Astrocyte of the cerebellum (primary cell): ENCODE results near the gene KCNK2.

Experiments
- DNase-seq: peaks from one replicate; pipeline ENCODE4 v3.0.0-alpha.2; 2011; ENCODE audit warnings: low read depth
- H3K4me3 ChIP-seq: 2 replicates; pipeline ENCODE4 v1.5.1; 2011; ENCODE audit warnings: mild to moderate bottlenecking, low read depth, low read length, moderate library complexity
- in situ Hi-C: cut with HindIII; loops from 2 replicates; pipeline ENCODE4 v1.10.0; 2017; ENCODE audit warnings: low sequenced_read_pairs
- TF ChIP-seq, protein P1 (sequence below): IDR thresholded peaks from 2 replicates; pipeline ENCODE4 v1.5.1; 2012; ENCODE audit warnings: low read length, low read depth, moderate library complexity, mild to moderate bottlenecking; ENCODE audit errors: missing control alignments

The KCNK2 gene

GRCh38 chr1:215071078-215071477 is 11.5 kb upstream of the KCNK2 start:
- in situ Hi-C loops: no loop called here
- H3K4me3 ChIP-seq: no peak overlapping the region
- TF ChIP-seq, protein P1, sequence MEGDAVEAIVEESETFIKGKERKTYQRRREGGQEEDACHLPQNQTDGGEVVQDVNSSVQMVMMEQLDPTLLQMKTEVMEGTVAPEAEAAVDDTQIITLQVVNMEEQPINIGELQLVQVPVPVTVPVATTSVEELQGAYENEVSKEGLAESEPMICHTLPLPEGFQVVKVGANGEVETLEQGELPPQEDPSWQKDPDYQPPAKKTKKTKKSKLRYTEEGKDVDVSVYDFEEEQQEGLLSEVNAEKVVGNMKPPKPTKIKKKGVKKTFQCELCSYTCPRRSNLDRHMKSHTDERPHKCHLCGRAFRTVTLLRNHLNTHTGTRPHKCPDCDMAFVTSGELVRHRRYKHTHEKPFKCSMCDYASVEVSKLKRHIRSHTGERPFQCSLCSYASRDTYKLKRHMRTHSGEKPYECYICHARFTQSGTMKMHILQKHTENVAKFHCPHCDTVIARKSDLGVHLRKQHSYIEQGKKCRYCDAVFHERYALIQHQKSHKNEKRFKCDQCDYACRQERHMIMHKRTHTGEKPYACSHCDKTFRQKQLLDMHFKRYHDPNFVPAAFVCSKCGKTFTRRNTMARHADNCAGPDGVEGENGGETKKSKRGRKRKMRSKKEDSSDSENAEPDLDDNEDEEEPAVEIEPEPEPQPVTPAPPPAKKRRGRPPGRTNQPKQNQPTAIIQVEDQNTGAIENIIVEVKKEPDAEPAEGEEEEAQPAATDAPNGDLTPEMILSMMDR: no peak
- no peak for DNase-seq

GRCh38 chr1:215076322-215076721 is 6.2 kb upstream of the KCNK2 start:
- in situ Hi-C loops: no loop called here
- peak; percentile 38 for DNase-seq
- TF ChIP-seq, protein P1: peak; percentile 58
- no peak overlapping the region for H3K4me3 ChIP-seq

DNA sequence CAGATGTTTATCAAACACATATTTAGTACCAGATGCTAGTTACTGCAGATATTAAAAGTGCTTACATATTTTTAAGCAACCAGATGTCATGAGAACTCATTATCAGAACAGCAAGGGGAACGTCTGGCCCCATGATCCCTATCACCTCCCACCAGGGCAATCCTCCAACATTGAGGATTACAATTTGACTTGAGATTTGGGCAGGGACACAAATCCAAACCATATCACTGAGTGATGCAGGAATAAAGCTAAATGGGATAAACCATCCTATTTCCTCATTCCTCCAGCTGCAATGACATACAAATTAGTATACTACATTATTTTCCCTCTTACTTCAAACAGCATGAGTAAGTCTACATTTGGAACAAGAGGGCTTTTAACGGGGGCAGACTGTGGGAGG is 3.1 kb upstream of the KCNK2 start:
- TF ChIP-seq, protein P1: no peak
- no peak overlapping the region for H3K4me3 ChIP-seq
- in situ Hi-C loops: no loop called here
- DNase-seq: no peak

DNA sequence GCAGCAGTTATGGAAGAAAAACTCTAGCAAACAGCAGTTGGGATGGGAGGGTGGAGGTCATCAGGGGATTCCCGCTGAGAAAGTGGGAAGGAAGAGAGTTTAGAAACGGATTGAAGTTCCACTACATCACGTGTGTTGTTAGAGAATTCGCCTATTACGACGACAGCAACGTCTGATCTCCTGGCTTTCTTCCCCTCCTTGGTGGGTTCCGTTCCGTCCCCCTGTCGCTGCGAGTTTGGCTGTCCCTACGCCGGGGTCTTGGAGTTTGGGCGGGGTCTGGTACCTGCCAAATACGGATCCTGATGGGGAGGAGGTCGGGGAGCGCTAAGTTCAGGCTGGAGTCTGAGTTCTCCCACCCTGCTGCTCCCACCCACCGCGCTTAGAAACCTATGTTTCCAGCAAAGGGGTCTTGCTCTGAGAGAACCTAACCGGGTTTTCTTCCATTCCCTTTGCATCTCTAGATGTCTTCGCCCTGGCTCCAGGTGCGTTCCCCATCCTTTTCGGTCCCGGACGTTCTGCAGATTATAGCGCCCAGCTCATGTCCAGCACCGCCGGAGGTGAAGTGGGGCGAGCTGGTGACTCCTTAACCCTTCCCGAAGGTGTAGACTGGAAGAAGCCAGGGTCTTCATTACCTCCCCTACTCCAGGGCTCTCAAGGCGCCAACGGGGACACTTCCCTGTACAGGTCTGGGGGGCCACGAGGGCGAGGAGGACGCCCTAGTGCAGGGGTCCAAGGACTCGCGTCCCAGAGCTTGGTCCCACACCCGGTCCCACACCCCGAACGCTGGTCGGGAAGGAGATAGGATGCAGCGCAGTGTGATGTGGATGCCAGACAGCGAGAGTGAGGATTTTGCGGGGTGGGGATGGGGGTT is 641 bp upstream of the KCNK2 start:
- H3K4me3 ChIP-seq: peak overlapping the region; percentile 68
- DNase-seq: no peak
- in situ Hi-C loops: no loop called here

DNA sequence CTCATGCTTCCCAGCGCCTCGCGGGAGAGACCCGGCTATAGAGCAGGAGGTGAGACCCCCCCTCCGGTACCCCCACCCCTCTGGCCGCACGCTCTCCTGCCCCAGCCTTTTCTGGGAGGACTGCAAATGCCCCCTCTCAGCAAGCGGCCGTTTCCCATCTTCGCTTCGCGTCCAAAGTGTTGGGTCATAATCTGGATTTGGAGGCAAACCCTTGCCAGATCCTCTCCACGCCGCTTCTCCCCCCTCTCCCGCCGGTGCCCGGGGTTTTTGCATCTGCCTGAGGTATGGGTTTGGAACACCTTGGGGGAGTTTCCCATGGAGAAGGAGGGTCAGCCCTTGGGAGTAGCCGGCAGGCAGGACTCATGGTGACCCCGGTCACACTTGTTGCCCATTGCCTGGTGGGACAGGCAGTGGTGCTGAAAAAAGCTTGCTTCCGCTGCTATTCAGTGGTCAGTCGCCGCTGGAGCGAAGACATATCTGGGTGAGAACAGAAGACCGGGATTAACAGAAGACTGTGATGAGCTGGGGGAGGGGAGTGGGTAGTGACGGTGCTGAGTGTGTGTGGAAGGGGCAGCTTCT is 935 bp downstream of the KCNK2 start:
- DNase-seq: no peak
- peak overlapping the region; percentile 68 for H3K4me3 ChIP-seq
- in situ Hi-C loops: no loop called here
- TF ChIP-seq, protein P1: no peak

More for the DNA sequence above, 641 bp upstream of the KCNK2 start:
- TF ChIP-seq, protein P1: no peak

- no peak for DNase-seq
- in situ Hi-C loops: no loop called here
- TF ChIP-seq, protein P1: no peak
- peak overlapping the region; percentile 68 for H3K4me3 ChIP-seq
Measured at GRCh38 chr1:215084621-215085020, 2.1 kb downstream of the KCNK2 start.
